ENCODE data around the gene EPHA1. TPM values are rescaled to one million over a fixed set of nuclear protein-coding genes. Genes with fewer than 3 reads are reported as not detected.

The EPHA1 gene
- total and polyA plus RNA-seq, 2 experiments from 2014 or later: 60.7 to 154 TPM

DNA sequence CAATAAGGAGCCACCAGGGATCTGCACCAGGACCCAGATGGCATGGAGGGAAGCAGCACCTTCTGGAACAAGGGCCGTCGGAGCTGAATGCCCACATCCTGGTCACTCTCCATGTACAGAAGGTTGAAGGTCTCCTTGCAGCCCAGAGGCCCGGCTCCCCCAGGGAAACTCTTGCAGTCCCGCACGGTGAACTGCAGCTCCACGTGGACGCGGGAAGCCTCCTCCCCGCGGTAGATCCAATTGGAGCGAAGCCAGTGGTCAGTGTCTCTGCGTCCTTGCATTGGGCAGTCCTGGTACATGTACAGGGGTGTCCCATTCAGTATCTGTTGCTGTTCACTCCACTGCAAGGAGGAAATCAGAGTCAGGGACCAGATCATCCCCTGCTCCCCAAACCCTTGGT is 7.4 kb downstream of the EPHA1 start:
- Mint-ChIP-seq H3K27ac (no peak overlapping the region), H3K36me3 (ENCODE audit: low read depth) (peaks cover 91% of the 10 kb centered on the region)
- H3K4me1 ChIP-seq (ENCODE audit: insufficient read depth): peaks cover 30% of the 10 kb centered on the region

More for the DNA sequence above, 7.4 kb downstream of the EPHA1 start:
- Histone ChIP-seq H3K27me3 (ENCODE audit: insufficient read depth) (no peaks in the 10 kb centered on the region), H4K20me1 (replicated peaks; ENCODE audit: insufficient read depth) (peaks cover 6% of the 10 kb centered on the region), H3F3A (replicated peaks; ENCODE audit: low read depth) (no peaks in the 10 kb centered on the region), H3K4me3 (no peak overlapping the region), H3K36me3 (ENCODE audit: insufficient read depth) (peaks cover 31% of the 10 kb centered on the region), H2AFZ (no peak overlapping the region), H3K27ac (ENCODE audit: low read depth) (no peak overlapping the region), H3K9me2 (ENCODE audit: insufficient read depth) (no peaks in the 10 kb centered on the region), H3K4me2 (no peak overlapping the region), H3K79me2 (replicated peaks; ENCODE audit: insufficient read depth) (peaks cover 45% of the 10 kb centered on the region)
- ATAC-seq (no peak), DNase-seq (ENCODE audit: low spot score) (no peak)
- Mint-ChIP-seq H3K4me3 (no peak overlapping the region), H3K9me3 (no peaks in the 10 kb centered on the region), H3K4me1 (peaks cover 27% of the 10 kb centered on the region), H3K27me3 (ENCODE audit: insufficient read depth, low read depth, poor library complexity) (peaks cover 5% of the 10 kb centered on the region)
- no peak for TF ChIP-seq JUNB (IDR thresholded peaks at IDR 0.05; ENCODE audit: unreplicated experiment)
- TF ChIP-seq STAT1 (IDR thresholded peaks at IDR 0.05; ENCODE audit: unreplicated experiment): no peak
- TF ChIP-seq, protein P1, sequence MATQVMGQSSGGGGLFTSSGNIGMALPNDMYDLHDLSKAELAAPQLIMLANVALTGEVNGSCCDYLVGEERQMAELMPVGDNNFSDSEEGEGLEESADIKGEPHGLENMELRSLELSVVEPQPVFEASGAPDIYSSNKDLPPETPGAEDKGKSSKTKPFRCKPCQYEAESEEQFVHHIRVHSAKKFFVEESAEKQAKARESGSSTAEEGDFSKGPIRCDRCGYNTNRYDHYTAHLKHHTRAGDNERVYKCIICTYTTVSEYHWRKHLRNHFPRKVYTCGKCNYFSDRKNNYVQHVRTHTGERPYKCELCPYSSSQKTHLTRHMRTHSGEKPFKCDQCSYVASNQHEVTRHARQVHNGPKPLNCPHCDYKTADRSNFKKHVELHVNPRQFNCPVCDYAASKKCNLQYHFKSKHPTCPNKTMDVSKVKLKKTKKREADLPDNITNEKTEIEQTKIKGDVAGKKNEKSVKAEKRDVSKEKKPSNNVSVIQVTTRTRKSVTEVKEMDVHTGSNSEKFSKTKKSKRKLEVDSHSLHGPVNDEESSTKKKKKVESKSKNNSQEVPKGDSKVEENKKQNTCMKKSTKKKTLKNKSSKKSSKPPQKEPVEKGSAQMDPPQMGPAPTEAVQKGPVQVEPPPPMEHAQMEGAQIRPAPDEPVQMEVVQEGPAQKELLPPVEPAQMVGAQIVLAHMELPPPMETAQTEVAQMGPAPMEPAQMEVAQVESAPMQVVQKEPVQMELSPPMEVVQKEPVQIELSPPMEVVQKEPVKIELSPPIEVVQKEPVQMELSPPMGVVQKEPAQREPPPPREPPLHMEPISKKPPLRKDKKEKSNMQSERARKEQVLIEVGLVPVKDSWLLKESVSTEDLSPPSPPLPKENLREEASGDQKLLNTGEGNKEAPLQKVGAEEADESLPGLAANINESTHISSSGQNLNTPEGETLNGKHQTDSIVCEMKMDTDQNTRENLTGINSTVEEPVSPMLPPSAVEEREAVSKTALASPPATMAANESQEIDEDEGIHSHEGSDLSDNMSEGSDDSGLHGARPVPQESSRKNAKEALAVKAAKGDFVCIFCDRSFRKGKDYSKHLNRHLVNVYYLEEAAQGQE (IDR thresholded peaks at IDR 0.05; ENCODE audit: unreplicated experiment): no peak
- TF ChIP-seq CREB1 (CRISPR knock-in tag; IDR thresholded peaks at IDR 0.05; ENCODE audit: low read depth): no peak
- TF ChIP-seq EZH2 (IDR thresholded peaks at IDR 0.05; ENCODE audit: low read depth, unreplicated experiment): no peak
- no peak for TF ChIP-seq NANOG (IDR thresholded peaks at IDR 0.05; ENCODE audit: borderline replicate concordance)
- no peak for TF ChIP-seq EZH2phosphoT487 (IDR thresholded peaks at IDR 0.05; ENCODE audit: unreplicated experiment)
- TF ChIP-seq, protein P2, sequence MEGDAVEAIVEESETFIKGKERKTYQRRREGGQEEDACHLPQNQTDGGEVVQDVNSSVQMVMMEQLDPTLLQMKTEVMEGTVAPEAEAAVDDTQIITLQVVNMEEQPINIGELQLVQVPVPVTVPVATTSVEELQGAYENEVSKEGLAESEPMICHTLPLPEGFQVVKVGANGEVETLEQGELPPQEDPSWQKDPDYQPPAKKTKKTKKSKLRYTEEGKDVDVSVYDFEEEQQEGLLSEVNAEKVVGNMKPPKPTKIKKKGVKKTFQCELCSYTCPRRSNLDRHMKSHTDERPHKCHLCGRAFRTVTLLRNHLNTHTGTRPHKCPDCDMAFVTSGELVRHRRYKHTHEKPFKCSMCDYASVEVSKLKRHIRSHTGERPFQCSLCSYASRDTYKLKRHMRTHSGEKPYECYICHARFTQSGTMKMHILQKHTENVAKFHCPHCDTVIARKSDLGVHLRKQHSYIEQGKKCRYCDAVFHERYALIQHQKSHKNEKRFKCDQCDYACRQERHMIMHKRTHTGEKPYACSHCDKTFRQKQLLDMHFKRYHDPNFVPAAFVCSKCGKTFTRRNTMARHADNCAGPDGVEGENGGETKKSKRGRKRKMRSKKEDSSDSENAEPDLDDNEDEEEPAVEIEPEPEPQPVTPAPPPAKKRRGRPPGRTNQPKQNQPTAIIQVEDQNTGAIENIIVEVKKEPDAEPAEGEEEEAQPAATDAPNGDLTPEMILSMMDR (conservative IDR thresholded peaks at IDR 0.05; ENCODE audit: low read depth in 2 of 2): no peak
- no peak for TF ChIP-seq POLR2AphosphoS5 (IDR thresholded peaks at IDR 0.05; ENCODE audit: low read depth)
- no peak for TF ChIP-seq ZNF331 (CRISPR knock-in tag; IDR thresholded peaks at IDR 0.05; ENCODE audit: low read depth)
- TF ChIP-seq, protein P3, sequence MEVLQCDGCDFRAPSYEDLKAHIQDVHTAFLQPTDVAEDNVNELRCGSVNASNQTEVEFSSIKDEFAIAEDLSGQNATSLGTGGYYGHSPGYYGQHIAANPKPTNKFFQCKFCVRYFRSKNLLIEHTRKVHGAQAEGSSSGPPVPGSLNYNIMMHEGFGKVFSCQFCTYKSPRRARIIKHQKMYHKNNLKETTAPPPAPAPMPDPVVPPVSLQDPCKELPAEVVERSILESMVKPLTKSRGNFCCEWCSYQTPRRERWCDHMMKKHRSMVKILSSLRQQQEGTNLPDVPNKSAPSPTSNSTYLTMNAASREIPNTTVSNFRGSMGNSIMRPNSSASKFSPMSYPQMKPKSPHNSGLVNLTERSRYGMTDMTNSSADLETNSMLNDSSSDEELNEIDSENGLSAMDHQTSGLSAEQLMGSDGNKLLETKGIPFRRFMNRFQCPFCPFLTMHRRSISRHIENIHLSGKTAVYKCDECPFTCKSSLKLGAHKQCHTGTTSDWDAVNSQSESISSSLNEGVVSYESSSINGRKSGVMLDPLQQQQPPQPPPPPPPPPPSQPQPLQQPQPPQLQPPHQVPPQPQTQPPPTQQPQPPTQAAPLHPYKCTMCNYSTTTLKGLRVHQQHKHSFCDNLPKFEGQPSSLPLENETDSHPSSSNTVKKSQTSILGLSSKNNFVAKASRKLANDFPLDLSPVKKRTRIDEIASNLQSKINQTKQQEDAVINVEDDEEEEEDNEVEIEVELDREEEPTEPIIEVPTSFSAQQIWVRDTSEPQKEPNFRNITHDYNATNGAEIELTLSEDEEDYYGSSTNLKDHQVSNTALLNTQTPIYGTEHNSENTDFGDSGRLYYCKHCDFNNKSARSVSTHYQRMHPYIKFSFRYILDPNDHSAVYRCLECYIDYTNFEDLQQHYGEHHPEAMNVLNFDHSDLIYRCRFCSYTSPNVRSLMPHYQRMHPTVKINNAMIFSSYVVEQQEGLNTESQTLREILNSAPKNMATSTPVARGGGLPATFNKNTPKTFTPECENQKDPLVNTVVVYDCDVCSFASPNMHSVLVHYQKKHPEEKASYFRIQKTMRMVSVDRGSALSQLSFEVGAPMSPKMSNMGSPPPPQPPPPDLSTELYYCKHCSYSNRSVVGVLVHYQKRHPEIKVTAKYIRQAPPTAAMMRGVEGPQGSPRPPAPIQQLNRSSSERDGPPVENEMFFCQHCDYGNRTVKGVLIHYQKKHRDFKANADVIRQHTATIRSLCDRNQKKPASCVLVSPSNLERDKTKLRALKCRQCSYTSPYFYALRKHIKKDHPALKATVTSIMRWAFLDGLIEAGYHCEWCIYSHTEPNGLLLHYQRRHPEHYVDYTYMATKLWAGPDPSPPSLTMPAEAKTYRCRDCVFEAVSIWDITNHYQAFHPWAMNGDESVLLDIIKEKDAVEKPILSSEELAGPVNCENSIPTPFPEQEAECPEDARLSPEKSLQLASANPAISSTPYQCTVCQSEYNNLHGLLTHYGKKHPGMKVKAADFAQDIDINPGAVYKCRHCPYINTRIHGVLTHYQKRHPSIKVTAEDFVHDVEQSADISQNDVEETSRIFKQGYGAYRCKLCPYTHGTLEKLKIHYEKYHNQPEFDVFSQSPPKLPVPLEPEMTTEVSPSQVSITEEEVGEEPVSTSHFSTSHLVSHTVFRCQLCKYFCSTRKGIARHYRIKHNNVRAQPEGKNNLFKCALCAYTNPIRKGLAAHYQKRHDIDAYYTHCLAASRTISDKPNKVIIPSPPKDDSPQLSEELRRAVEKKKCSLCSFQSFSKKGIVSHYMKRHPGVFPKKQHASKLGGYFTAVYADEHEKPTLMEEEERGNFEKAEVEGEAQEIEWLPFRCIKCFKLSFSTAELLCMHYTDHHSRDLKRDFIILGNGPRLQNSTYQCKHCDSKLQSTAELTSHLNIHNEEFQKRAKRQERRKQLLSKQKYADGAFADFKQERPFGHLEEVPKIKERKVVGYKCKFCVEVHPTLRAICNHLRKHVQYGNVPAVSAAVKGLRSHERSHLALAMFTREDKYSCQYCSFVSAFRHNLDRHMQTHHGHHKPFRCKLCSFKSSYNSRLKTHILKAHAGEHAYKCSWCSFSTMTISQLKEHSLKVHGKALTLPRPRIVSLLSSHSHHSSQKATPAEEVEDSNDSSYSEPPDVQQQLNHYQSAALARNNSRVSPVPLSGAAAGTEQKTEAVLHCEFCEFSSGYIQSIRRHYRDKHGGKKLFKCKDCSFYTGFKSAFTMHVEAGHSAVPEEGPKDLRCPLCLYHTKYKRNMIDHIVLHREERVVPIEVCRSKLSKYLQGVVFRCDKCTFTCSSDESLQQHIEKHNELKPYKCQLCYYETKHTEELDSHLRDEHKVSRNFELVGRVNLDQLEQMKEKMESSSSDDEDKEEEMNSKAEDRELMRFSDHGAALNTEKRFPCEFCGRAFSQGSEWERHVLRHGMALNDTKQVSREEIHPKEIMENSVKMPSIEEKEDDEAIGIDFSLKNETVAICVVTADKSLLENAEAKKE (CRISPR knock-in tag; IDR thresholded peaks at IDR 0.05): no peak
- TF ChIP-seq ZNF114 (CRISPR knock-in tag; IDR thresholded peaks at IDR 0.05): no peak
- TF ChIP-seq ETS1 (IDR thresholded peaks at IDR 0.05): no peak

Measured in GM23338 (cell line).